IMR-90 (cell line): ENCODE results near the gene JAK1.

Experiments used
- CEBPB ChIP-seq: IDR thresholded peaks from 2 replicates; pipeline ENCODE4 v1.6.1; 2012; ENCODE audit warnings: low read depth, low read length, improper control_type of control experiment
- CHD1 ChIP-seq: IDR thresholded peaks from 2 replicates; pipeline ENCODE4 v1.6.1; 2012; ENCODE audit warnings: low read depth, low read length, improper control_type of control experiment
- FOS ChIP-seq: fragments of 150-350 bp; IDR thresholded peaks from 2 replicates; pipeline ENCODE4 v1.6.1; 2016; ENCODE audit warnings: low read depth, low read length
- MAZ ChIP-seq: IDR thresholded peaks from 2 replicates; pipeline ENCODE4 v1.6.1; 2012; ENCODE audit warnings: low read depth, mild to moderate bottlenecking, low read length, improper control_type of control experiment, moderate library complexity, borderline replicate concordance
- POLR2A ChIP-seq: IDR thresholded peaks from 2 replicates; pipeline ENCODE4 v1.6.1; 2012; ENCODE audit warnings: mild to moderate bottlenecking, low read depth, low read length
- RCOR1 ChIP-seq: IDR thresholded peaks from 2 replicates; pipeline ENCODE4 v1.6.1; 2012; ENCODE audit warnings: mild to moderate bottlenecking, low read length, improper control_type of control experiment; ENCODE audit not compliant: insufficient replicate concordance
- RFX5 ChIP-seq: IDR thresholded peaks from 2 replicates; pipeline ENCODE4 v1.8.0; 2012; ENCODE audit warnings: low read depth, mild to moderate bottlenecking, low read length, moderate library complexity
- SMC3 ChIP-seq: fragments of 150-350 bp; IDR thresholded peaks from 2 replicates; pipeline ENCODE4 v1.6.1; 2016; ENCODE audit warnings: low read depth, mild to moderate bottlenecking, antibody characterized with exemption, low read length, moderate library complexity
- USF2 ChIP-seq: fragments of 150-350 bp; IDR thresholded peaks from 2 replicates; pipeline ENCODE4 v1.6.1; 2017; ENCODE audit warnings: mild to moderate bottlenecking, antibody characterized with exemption, low read length, low read depth
- TF ChIP-seq, protein P1 (sequence below): conservative IDR thresholded peaks from 2 replicates; pipeline ENCODE4 v1.5.1; 2012; ENCODE audit warnings: mild to moderate bottlenecking, low read depth, low read length, improper control_type of control experiment

DNA sequence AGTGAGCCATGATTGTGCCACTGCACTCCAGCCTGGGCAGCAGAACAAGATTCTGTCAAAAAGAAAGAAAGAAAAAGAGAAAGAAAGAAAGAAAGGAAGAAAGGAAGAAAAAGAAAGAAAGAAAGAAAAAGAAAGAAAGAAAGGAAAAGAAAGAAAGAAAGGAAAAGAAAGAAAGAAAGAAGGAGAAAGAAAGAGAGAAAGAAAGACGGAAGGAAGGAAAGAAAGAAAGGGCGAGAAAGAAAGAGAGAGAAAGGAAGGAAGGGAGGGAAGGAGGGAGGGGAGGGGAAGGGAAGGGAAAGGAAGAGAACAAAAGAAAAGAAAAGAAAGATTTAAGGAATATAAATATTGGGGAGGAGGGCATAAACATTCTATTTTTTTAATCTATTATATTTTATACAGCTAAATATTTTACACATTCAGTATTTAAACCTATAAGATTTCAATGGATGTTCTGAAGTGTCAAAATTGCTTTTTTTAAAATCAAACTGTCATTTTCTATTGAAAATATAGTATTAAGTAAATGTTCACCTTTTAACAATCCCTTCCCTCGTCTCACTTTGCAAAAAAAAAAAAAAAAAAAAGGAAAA is 6.8 kb upstream of the JAK1 start:
- TF ChIP-seq, protein P1, sequence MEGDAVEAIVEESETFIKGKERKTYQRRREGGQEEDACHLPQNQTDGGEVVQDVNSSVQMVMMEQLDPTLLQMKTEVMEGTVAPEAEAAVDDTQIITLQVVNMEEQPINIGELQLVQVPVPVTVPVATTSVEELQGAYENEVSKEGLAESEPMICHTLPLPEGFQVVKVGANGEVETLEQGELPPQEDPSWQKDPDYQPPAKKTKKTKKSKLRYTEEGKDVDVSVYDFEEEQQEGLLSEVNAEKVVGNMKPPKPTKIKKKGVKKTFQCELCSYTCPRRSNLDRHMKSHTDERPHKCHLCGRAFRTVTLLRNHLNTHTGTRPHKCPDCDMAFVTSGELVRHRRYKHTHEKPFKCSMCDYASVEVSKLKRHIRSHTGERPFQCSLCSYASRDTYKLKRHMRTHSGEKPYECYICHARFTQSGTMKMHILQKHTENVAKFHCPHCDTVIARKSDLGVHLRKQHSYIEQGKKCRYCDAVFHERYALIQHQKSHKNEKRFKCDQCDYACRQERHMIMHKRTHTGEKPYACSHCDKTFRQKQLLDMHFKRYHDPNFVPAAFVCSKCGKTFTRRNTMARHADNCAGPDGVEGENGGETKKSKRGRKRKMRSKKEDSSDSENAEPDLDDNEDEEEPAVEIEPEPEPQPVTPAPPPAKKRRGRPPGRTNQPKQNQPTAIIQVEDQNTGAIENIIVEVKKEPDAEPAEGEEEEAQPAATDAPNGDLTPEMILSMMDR = no peak
- TF ChIP-seq CEBPB (no peak), SMC3 (no peak), USF2 (no peak), CHD1 (no peak), RCOR1 (no peak), POLR2A (no peak), MAZ (no peak), RFX5 (no peak), FOS (no peak)
